Fibroblast of lung (primary cell): Measurements from ENCODE around the gene GRP. TPM values are rescaled to one million over a fixed set of nuclear protein-coding genes. Genes with fewer than 3 reads are reported as not detected.

ENCODE experiments used
- DNase-seq, 2 donors: peaks; one replicate each; pipeline versions ENCODE4 v3.0.0 to v3.0.0-alpha.2; 2010; ENCODE audit warnings: low read depth in 2 of 2
- H2AFZ ChIP-seq: 2 replicates; pipeline ENCODE4 v1.5.1; 2012; ENCODE audit warnings: low read length, control low read depth, inconsistent platforms
- H3K27ac ChIP-seq: 2 replicates; pipeline ENCODE4 v1.5.1; 2011; ENCODE audit warnings: low read length, control low read depth; ENCODE audit not compliant: insufficient read depth
- H3K27me3 ChIP-seq: 2 replicates; pipeline ENCODE4 v1.5.1; 2011; ENCODE audit warnings: mild to moderate bottlenecking, low read length; ENCODE audit not compliant: control insufficient read depth, insufficient read depth
- H3K36me3 ChIP-seq: 2 replicates; pipeline ENCODE4 v1.5.1; 2011; ENCODE audit warnings: low read length; ENCODE audit not compliant: control insufficient read depth, insufficient read depth
- H3K4me1 ChIP-seq: 2 replicates; pipeline ENCODE4 v1.5.1; 2011; ENCODE audit warnings: low read length; ENCODE audit not compliant: control insufficient read depth, insufficient read depth; ENCODE audit errors: extremely low read depth
- H3K4me2 ChIP-seq: 2 replicates; pipeline ENCODE4 v1.5.1; 2011; ENCODE audit warnings: low read length, control low read depth; ENCODE audit not compliant: insufficient read depth; ENCODE audit errors: extremely low read depth
- H3K4me3 ChIP-seq, 4 experiments: fragments of 200-600 bp in 1 of 4; sonication (generic) in 1 of 4; replicated peaks in 1 of 4; 2 replicates each; pipeline ENCODE4 v1.5.1; 2011 to 2016; ENCODE audit warnings: low read length in 4 of 4, low read depth in 3 of 4, mild to moderate bottlenecking in 3 of 4, control low read depth in 2 of 4, inconsistent platforms in 1 of 4, mixed read lengths in 1 of 4; ENCODE audit not compliant: insufficient read depth in 1 of 4; ENCODE audit errors: control extremely low read depth in 1 of 4
- H3K79me2 ChIP-seq: 2 replicates; pipeline ENCODE4 v1.5.1; 2012; ENCODE audit warnings: mild to moderate bottlenecking, low read length, inconsistent platforms; ENCODE audit not compliant: control insufficient read depth, insufficient read depth
- H3K9ac ChIP-seq: 2 replicates; pipeline ENCODE4 v1.5.1; 2011; ENCODE audit warnings: mild to moderate bottlenecking, low read length, control low read depth; ENCODE audit not compliant: insufficient read depth
- H3K9me3 ChIP-seq: 2 replicates; pipeline ENCODE4 v1.5.1; 2012; ENCODE audit warnings: low read depth, low read length; ENCODE audit not compliant: control insufficient read depth, insufficient read depth
- H4K20me1 ChIP-seq: 2 replicates; pipeline ENCODE4 v1.5.1; 2011; ENCODE audit warnings: low read length; ENCODE audit not compliant: control insufficient read depth, insufficient read depth; ENCODE audit errors: extremely low read depth
- CTCF ChIP-seq, 2 donors: IDR thresholded peaks in 1 of 2; conservative IDR thresholded peaks in 1 of 2; 1 replicate in 1 of 2; 2 replicates in 1 of 2; pipeline ENCODE4 v1.5.1; 2011 to 2012; ENCODE audit warnings: low read length in 2 of 2, control low read depth in 1 of 2, inconsistent platforms in 1 of 2, low read depth in 1 of 2, mild to moderate bottlenecking in 1 of 2
- EZH2 ChIP-seq: IDR thresholded peaks from 2 replicates; pipeline ENCODE4 v1.5.1; 2012; ENCODE audit warnings: low read length, control low read depth, mild to moderate bottlenecking; ENCODE audit errors: missing control alignments
- polyA plus RNA-seq, 2 donors: library from polyadenylated mRNA; depleted of rRNA in 1 of 2; stranded (reverse) in 1 of 2; unstranded in 1 of 2; fragments of >200 nt; gene quantifications; 2 replicates each; pipeline ENCODE4 v1.2.1, GENCODE V29; 2011 to 2012; ENCODE audit warnings: missing spikeins in 1 of 2
- total RNA-seq: library from RNA; depleted of rRNA; stranded (reverse); fragments of >200 nt; gene quantifications from 2 replicates; pipeline ENCODE4 v1.2.1, GENCODE V29; 2014

Gene GRP
- total and polyA plus RNA-seq, 2 donors (not counting 1 experiment from before 2014, with no cell fraction given), result not detected

GRCh38 chr18:59272891-59273758 lies 53.2 kb downstream of the GRP start, which contains the start of gene RAX:
RAX (minus strand) TSS chr18:59273454; CDS start chr18:59273206, 248 bp downstream.
- Histone ChIP-seq H3K9me3 (no peaks in the 10 kb centered on the region), H3K4me2 (peak within 1 kb of the TSS; percentile 44), H3K4me3 (peak within 1 kb of the TSS in 2 of 4 experiments; percentile 16 to 28), H4K20me1 (no peaks in the 10 kb centered on the region), H3K79me2 (no peaks in the 10 kb centered on the region), H3K4me1 (no peaks in the 10 kb centered on the region), H3K36me3 (no peaks in the 10 kb centered on the region), H2AFZ (no peak within 1 kb of the TSS), H3K27ac (no peak within 1 kb of the TSS), H3K27me3 (peaks cover 80% of the 10 kb centered on the region), H3K9ac (no peak within 1 kb of the TSS)
- DNase-seq, result no peak
- TF ChIP-seq CTCF (conservative IDR thresholded peaks at IDR 0.05 in 1 of 2, IDR thresholded peaks at IDR 0.05 in 1 of 2; ENCODE audit: low read depth in 1 of 2, low read length in 2 of 2) (no peak), EZH2 (peak; percentile 98)

- H3K27ac ChIP-seq, result no peak overlapping the region
These were observed 54.0 kb downstream of the GRP start for GRCh38 chr18:59273759-59274532.

More at GRCh38 chr18:59273759-59274532, 54.0 kb downstream of the GRP start:
- no peak for DNase-seq
- H3K4me3 ChIP-seq, result no peak overlapping the region
- peaks cover 73% of the 10 kb centered on the region for H3K27me3 ChIP-seq
- H3K4me1 ChIP-seq, result no peaks in the 10 kb centered on the region
- no peak overlapping the region for H3K4me2 ChIP-seq
- H2AFZ ChIP-seq, result no peak overlapping the region
- no peaks in the 10 kb centered on the region for H4K20me1 ChIP-seq
- H3K36me3 ChIP-seq, result no peaks in the 10 kb centered on the region
- no peak overlapping the region for H3K9ac ChIP-seq
- TF ChIP-seq CTCF (conservative IDR thresholded peaks at IDR 0.05 in 1 of 2, IDR thresholded peaks at IDR 0.05 in 1 of 2; ENCODE audit: low read depth in 1 of 2, low read length in 2 of 2) (no peak), EZH2 (no peak)
- H3K79me2 ChIP-seq, result no peaks in the 10 kb centered on the region
- H3K9me3 ChIP-seq, result no peaks in the 10 kb centered on the region
